ENCODE results near the gene PHLPP1. TPM values are rescaled to one million over a fixed set of nuclear protein-coding genes. Genes with fewer than 3 reads are reported as not detected.

PHLPP1 gene
- total and polyA plus RNA-seq, 2 of the 13 experiments (the other 11 are each of a cell fraction or from before 2014, with no cell fraction given): 9.8 to 18.5 TPM

- TF ChIP-seq ZNF512 (CRISPR knock-in tag; IDR thresholded peaks at IDR 0.05): no peak
- TF ChIP-seq KAT7 (CRISPR knock-in tag; IDR thresholded peaks at IDR 0.05; ENCODE audit: borderline replicate concordance): no peak
- 0 out of 2 replicates have a peak, but pooled peaks have one; percentile 10 for TF ChIP-seq ARNTL (CRISPR knock-in tag; IDR thresholded peaks at IDR 0.05)
- peak; percentile 61 to 75 for TF ChIP-seq POLR2A (IDR thresholded peaks at IDR 0.05; ENCODE audit: insufficient read depth in 1 of 2, low read depth in 2 of 2, low read length in 2 of 2)
- no peak for TF ChIP-seq SAFB2 (CRISPR knock-in tag; IDR thresholded peaks at IDR 0.05; ENCODE audit: borderline replicate concordance, low read depth)
- TF ChIP-seq AHR (CRISPR knock-in tag; IDR thresholded peaks at IDR 0.05): 0 out of 2 replicates have a peak, but pooled peaks have one; percentile 1
- no peak for TF ChIP-seq FOXK2 (IDR thresholded peaks at IDR 0.05)
- TF ChIP-seq ADNP (CRISPR knock-in tag; IDR thresholded peaks at IDR 0.05): no peak
- TF ChIP-seq PHF8 (CRISPR knock-in tag; IDR thresholded peaks at IDR 0.05): peak; percentile 52; the same call in 1 of the 2 replicates
- TF ChIP-seq ATF1 (CRISPR knock-in tag; IDR thresholded peaks at IDR 0.05): no peak
- no peak for TF ChIP-seq ZNF326 (CRISPR knock-in tag; IDR thresholded peaks at IDR 0.05; ENCODE audit: borderline replicate concordance)
- no peak for TF ChIP-seq SRSF9 (IDR thresholded peaks at IDR 0.05; ENCODE audit: borderline replicate concordance, insufficient read depth, low read depth, low read length, poor library complexity, severe bottlenecking)
- TF ChIP-seq TMF1 (CRISPR knock-in tag; IDR thresholded peaks at IDR 0.05; ENCODE audit: low read depth): no peak
- peak; percentile 33; the same call in 1 of the 2 replicates for TF ChIP-seq SALL2 (CRISPR knock-in tag; IDR thresholded peaks at IDR 0.05)
- TF ChIP-seq KLF13 (CRISPR knock-in tag; IDR thresholded peaks at IDR 0.05): no peak
- TF ChIP-seq MEF2D (CRISPR knock-in tag; IDR thresholded peaks at IDR 0.05): no peak
- TF ChIP-seq ZBTB7B (CRISPR knock-in tag; IDR thresholded peaks at IDR 0.05): no peak
- no peak for TF ChIP-seq ZBTB1 (CRISPR knock-in tag; IDR thresholded peaks at IDR 0.05; ENCODE audit: borderline replicate concordance)
- TF ChIP-seq SRY (CRISPR knock-in tag; IDR thresholded peaks at IDR 0.05): peak; percentile 48; the same call in 1 of the 2 replicates
- peak; percentile 61 for TF ChIP-seq ZNF18 (CRISPR knock-in tag; IDR thresholded peaks at IDR 0.05; ENCODE audit: insufficient replicate concordance)
- TF ChIP-seq ZNF616 (CRISPR knock-in tag; IDR thresholded peaks at IDR 0.05; ENCODE audit: low read depth): no peak
- peak; percentile 62 for TF ChIP-seq PITX1 (CRISPR knock-in tag; IDR thresholded peaks at IDR 0.05)
- peak; percentile 53 for TF ChIP-seq RBFOX2 (IDR thresholded peaks at IDR 0.05; ENCODE audit: low read depth, low read length)
- TF ChIP-seq TOPORS (CRISPR knock-in tag; IDR thresholded peaks at IDR 0.05): no peak
- no peak for TF ChIP-seq NCOA5 (CRISPR knock-in tag; IDR thresholded peaks at IDR 0.05)
- no peak for TF ChIP-seq NCOA1 (CRISPR knock-in tag; IDR thresholded peaks at IDR 0.05)
- no peak for TF ChIP-seq ZNF615 (CRISPR knock-in tag; IDR thresholded peaks at IDR 0.05; ENCODE audit: borderline replicate concordance)
- no peak for TF ChIP-seq ZNF331 (CRISPR knock-in tag; IDR thresholded peaks at IDR 0.05)
- 0 out of 2 replicates have a peak, but pooled peaks have one; percentile 13 for TF ChIP-seq ZMYM3 (CRISPR knock-in tag; IDR thresholded peaks at IDR 0.05)
- TF ChIP-seq ZNF569 (CRISPR knock-in tag; IDR thresholded peaks at IDR 0.05; ENCODE audit: borderline replicate concordance): no peak
- TF ChIP-seq MAX (IDR thresholded peaks at IDR 0.05): peak; percentile 25; the same call in 1 of the 2 replicates
These were observed at the start of gene PHLPP1 (continued) for GRCh38 chr18:62715436-62715758.
